ENCODE data around the gene FAM20A. TPM values are rescaled to one million over a fixed set of nuclear protein-coding genes. Genes with fewer than 3 reads are reported as not detected.

Gene FAM20A
- total RNA-seq, 2 donors from 2014 or later = 0.42 TPM; not detected in 1

DNA sequence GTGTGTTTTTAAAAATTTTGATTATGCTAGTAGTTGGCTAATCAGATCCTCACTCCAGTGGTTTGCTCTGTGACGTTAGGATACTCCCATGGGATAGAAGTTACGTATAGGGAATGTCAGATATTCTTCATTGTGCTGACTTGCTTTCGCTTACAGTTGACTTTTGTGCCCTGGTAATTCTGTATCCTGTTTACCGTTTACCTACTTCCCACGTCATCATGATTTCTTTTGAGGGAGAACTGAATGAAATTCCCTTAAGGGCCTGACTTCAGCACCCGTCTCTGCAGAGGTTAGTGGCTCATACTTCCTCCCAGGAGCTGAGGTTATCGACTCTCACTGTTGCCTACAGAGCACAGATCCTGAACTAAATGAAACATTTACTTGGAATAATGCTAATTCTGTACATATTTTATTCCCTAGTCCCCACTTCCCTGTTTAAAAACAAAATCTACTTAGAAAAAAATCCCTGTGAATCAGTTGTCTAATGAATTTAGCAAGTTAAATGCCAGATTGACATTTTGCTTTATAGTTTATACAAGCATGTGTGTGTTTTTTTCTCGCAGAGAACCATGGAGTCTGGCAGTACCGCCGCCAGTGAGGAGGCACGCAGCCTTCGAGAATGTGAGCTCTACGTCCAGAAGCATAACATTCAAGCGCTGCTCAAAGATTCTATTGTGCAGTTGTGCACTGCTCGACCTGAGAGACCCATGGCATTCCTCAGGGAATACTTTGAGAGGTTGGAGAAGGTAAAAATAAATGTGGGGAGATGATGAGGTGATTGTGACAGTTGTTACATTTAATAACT, 86.1 kb downstream of the FAM20A start:
- DNase-seq = no peak
- Mint-ChIP-seq H3K4me3 (peak overlapping the region; percentile 100), H3K27ac (peak overlapping the region; percentile 100), H3K36me3 (ENCODE audit: low read depth) (peaks cover 23% of the 10 kb centered on the region), H3K27me3 (no peaks in the 10 kb centered on the region), H3K4me1 (peaks cover 45% of the 10 kb centered on the region)
- no peak for ATAC-seq
- H3K9me3 ChIP-seq (ENCODE audit: control insufficient read depth, low read length, poor library complexity, severe bottlenecking) = no peaks in the 10 kb centered on the region

DNA sequence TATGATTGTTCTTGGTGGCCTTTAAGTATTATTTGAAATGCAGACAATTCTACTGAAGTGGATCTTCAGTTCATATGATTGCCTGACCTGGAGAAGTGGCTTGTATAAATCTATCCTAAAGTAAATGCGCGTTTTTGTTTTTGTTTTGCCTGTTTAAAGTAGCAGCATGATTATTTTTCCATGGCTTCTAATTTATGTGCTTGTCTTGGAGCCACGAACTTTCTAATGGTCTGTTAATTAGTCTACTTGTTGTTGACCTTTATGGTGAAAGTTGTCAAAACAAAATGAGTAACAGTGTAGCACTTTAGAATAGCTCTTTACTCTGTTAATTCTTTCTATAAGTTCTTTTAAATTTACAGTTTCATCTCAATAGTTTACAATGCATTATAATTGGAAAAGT, 87.2 kb downstream of the FAM20A start:
- Mint-ChIP-seq H3K36me3 (ENCODE audit: low read depth) (peaks cover 20% of the 10 kb centered on the region), H3K27me3 (no peaks in the 10 kb centered on the region)
- ATAC-seq = no peak

DNA sequence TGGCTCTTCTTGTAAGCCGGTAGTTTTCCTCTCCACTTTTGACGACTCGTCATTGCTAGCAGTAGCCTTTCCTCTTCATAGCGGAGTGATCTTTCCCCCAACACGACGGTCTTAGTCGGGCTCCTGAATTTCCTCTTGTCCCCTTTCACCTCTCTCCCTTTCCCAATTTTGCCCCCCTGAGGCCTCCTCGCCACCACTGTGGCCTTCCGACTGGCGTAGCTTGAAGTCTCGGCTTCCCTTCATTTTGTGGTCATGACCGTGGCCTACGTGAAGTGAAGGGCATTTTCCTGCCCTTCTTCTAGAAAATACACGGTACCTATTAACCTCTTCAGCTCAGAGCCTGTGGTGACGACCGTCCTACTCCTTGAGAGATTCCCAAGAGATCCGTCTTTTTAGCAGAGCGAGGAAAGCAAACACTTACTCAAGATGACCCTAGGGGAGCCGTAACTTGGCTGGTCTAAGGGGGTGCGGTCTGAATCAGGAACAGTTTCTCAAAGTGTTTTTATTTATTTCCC, 88.2 kb downstream of the FAM20A start:
- ATAC-seq (no peak), DNase-seq (no peak)
- peak overlapping the region; percentile 100 for H3K27ac Mint-ChIP-seq
- H3K36me3 Mint-ChIP-seq (ENCODE audit: low read depth) = peaks cover 18% of the 10 kb centered on the region
- H3K27me3 Mint-ChIP-seq = no peaks in the 10 kb centered on the region
- H3K4me3 Mint-ChIP-seq = peak overlapping the region; percentile 100
- H3K4me1 Mint-ChIP-seq = peaks cover 36% of the 10 kb centered on the region
- no peaks in the 10 kb centered on the region for H3K9me3 ChIP-seq (ENCODE audit: control insufficient read depth, low read length, poor library complexity, severe bottlenecking)

More for the DNA sequence above, 87.2 kb downstream of the FAM20A start:
- H3K4me3 Mint-ChIP-seq = peak overlapping the region; percentile 100
- H3K27ac Mint-ChIP-seq = peak overlapping the region; percentile 100
- no peaks in the 10 kb centered on the region for H3K9me3 ChIP-seq (ENCODE audit: control insufficient read depth, low read length, poor library complexity, severe bottlenecking)
- peaks cover 37% of the 10 kb centered on the region for H3K4me1 Mint-ChIP-seq
- DNase-seq = no peak

DNA sequence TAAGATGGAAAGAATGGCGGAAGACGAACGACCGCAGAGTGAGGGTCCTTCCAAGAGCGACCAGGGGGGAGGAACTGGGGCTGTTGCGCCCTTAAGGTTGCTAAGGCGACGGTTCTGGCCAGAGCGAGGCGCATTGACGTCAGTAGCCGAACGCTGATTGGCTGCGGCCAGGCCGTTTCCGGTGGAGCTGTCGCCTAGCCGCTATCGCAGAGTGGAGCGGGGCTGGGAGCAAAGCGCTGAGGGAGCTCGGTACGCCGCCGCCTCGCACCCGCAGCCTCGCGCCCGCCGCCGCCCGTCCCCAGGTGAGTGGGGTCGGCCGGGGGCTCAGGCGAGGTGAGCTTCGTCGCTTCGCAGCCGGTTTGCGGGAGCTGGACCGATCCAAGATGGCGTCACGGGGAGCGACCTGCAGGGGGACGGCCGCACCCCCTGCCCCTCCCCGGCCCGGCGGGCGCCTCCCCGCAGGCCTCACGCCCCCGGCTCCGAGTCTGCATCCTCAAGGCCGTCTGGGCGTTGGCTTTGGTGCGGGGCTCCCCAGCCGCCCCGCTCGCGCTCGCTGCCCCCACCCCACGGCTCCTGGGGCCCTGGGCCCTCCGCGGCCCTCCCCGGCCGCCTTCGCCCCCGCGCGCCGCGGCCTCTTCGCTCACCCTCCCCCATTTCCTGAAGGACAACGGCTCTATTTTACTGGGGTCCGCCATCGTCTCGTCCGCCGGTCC, 88.8 kb downstream of the FAM20A start, which contains the start of gene PRKAR1A:
Gene PRKAR1A, plus strand, starts transcription at position 184 of the 713 bp plus-strand sequence. CDS start 2,970 bp downstream, outside the sequence.
- peaks cover 36% of the 10 kb centered on the region for H3K4me1 Mint-ChIP-seq
- peak; percentile 90 for ATAC-seq

DNA sequence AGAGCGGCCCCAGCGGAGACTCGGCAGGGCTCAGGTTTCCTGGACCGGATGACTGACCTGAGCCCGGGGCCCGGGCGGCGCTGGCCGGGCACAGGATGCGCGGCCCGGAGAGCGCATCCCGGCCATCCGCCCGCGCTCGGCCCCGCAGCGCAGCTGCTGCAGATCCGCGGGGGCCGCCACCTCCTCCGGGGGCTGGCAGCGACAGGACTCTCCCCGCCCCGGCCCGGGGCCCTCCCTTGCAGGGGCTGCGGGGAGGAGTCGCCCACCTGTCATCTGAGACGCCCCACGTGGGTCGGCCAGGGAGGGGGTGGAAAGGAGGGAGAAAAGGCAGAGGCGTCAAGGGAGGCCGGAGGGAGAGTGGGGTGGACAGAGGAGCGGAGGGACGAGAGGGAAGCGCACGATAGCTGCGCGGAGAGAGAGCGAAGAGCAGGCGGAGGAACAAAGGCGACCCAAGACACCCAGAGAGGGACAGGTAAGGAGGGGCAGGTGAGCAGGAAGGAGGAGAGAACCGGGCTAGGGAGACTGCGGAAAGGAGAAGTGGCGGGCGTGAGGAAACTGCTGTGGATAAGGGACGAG, 89.4 kb downstream of the FAM20A start:
- H3K4me3 Mint-ChIP-seq = peak overlapping the region; percentile 100
- peak; percentile 68 for ATAC-seq
- peak overlapping the region; percentile 100 for H3K27ac Mint-ChIP-seq
- peaks cover 33% of the 10 kb centered on the region for H3K4me1 Mint-ChIP-seq
- peaks cover 14% of the 10 kb centered on the region for H3K36me3 Mint-ChIP-seq (ENCODE audit: low read depth)
- peak; percentile 52 to 65 (median 63) for DNase-seq
- no peaks in the 10 kb centered on the region for H3K9me3 ChIP-seq (ENCODE audit: control insufficient read depth, low read length, poor library complexity, severe bottlenecking)
- H3K27me3 Mint-ChIP-seq = no peaks in the 10 kb centered on the region

More for the DNA sequence above, 88.8 kb downstream of the FAM20A start, which contains the start of gene PRKAR1A:
- Mint-ChIP-seq H3K4me3 (peak within 1 kb of the TSS; percentile 100), H3K27ac (peak within 1 kb of the TSS; percentile 100), H3K27me3 (no peaks in the 10 kb centered on the region), H3K36me3 (ENCODE audit: low read depth) (peaks cover 18% of the 10 kb centered on the region)
- H3K9me3 ChIP-seq (ENCODE audit: control insufficient read depth, low read length, poor library complexity, severe bottlenecking) = no peaks in the 10 kb centered on the region
- DNase-seq = peak; percentile 84 to 89 (median 85)

DNA sequence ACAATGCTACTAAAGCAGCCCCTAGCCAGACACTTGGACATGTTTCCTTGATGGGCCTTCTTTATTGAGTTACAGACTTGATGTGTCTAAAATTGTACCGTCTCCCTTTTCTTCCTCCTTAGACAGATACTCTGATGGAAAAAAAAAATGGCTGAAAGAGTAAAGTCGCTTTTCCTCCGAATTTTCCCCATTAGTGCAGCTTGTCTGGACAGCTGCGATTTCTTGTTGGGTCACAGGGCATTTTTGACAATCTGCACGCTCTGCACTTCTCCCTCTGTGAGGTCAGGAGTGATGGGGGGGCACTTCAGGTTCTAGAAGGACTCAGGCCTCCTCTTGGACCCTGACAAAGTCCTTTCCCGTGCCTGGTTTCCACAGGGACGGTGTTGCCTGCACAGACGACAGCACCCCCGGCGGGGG, 89.9 kb downstream of the FAM20A start:
- ATAC-seq = no peak
- Mint-ChIP-seq H3K4me1 (peaks cover 33% of the 10 kb centered on the region), H3K4me3 (peak overlapping the region; percentile 100), H3K36me3 (ENCODE audit: low read depth) (peaks cover 12% of the 10 kb centered on the region), H3K27me3 (no peaks in the 10 kb centered on the region), H3K27ac (peak overlapping the region; percentile 100)
- no peaks in the 10 kb centered on the region for H3K9me3 ChIP-seq (ENCODE audit: control insufficient read depth, low read length, poor library complexity, severe bottlenecking)
- DNase-seq = no peak

DNA sequence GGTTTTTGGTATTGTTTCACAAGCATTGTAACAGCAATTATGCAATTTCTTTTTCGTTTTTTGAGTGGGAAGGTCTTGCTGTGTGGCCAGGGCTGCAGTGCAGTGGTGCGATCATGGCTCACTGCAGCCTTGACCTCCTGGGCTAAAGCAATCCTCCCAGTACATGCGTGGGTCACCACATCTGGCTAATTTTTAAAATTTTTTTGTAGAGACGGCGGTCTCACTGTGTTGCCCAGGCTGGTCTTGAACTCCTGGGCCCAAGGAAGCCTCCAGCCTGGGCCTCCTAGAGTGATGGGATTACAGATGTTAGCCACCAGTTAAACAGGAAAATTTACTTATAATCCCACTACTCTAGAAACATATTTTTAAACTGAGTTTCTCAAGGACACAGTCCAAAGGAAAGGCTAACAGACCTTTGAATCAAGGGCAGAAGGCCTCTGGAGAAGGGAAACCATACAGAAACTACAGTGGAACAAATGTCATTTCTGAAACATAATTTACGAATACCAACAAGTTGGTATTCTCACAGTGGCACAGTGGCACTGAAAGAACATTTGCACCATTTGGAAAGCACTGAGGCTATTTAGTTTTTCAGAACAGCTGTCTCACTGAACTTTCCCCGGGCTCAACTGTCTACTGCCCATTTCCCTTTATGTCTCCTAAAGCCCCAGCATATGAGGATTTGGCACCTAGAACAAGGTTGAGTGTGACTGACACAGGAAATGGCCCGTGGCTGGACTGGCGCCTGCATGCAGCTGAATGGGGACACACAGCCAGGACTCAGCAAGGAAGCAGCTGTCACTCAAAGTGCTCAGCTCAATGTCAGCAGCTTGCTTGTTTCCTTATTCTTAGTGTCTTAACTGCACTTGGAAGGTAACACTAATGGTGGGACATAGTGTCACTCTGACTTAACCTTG, 91.8 kb downstream of the FAM20A start:
- peaks cover 8% of the 10 kb centered on the region for H3K36me3 Mint-ChIP-seq (ENCODE audit: low read depth)
- no peaks in the 10 kb centered on the region for H3K9me3 ChIP-seq (ENCODE audit: control insufficient read depth, low read length, poor library complexity, severe bottlenecking)
- no peak for ATAC-seq
- H3K4me1 Mint-ChIP-seq = peaks cover 23% of the 10 kb centered on the region
- DNase-seq = no peak
- no peaks in the 10 kb centered on the region for H3K27me3 Mint-ChIP-seq
- peak overlapping the region; percentile 100 for H3K27ac Mint-ChIP-seq
- no peak overlapping the region for H3K4me3 Mint-ChIP-seq

DNA sequence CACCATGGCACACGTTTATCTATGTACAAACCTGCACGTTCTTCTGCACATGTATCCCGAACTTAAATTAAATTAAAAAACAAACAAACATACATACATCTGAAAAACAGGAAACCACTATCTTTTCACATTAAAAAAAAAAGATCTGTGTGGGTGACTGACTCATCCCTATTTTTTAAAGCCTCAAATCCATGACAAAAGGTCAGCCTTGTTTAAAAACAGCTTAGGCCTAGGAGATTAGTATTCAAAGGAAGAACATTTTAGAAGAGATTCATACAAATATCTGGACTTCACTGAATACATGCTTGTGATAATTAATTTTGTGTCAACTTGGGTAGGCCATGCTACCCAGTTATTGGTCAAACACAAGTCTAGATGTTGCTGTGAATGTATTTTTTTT, 93.6 kb downstream of the FAM20A start:
- no peaks in the 10 kb centered on the region for H3K9me3 ChIP-seq (ENCODE audit: control insufficient read depth, low read length, poor library complexity, severe bottlenecking)
- peaks cover 3% of the 10 kb centered on the region for H3K36me3 Mint-ChIP-seq (ENCODE audit: low read depth)
- ATAC-seq = no peak
- no peak for DNase-seq
- H3K27ac Mint-ChIP-seq = no peak overlapping the region
- H3K4me1 Mint-ChIP-seq = peaks cover 6% of the 10 kb centered on the region
- H3K4me3 Mint-ChIP-seq = no peak overlapping the region
- no peaks in the 10 kb centered on the region for H3K27me3 Mint-ChIP-seq

DNA sequence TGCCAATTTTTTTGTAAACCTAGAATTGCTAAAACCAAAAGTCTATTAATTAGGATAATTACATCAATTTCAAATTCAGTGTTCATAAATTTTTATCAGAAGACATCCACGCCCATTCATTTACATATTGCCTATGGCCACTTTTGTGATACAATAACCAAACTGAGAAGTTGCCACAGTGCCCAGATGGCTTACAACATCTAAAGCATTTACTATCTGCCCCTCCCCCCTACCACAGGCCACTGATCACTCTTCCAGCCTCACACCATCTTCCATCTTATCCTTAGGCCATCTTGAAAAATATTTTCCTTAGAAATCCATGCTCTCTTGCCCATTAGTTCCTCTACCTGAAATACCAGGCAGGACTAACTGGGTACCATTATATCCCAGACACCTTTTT, 95.2 kb downstream of the FAM20A start:
- ATAC-seq (no peak), DNase-seq (no peak)
- Mint-ChIP-seq H3K27ac (no peak overlapping the region), H3K4me3 (no peak overlapping the region), H3K4me1 (no peaks in the 10 kb centered on the region), H3K36me3 (ENCODE audit: low read depth) (peaks cover 2% of the 10 kb centered on the region), H3K27me3 (peaks cover 12% of the 10 kb centered on the region)
- H3K9me3 ChIP-seq (ENCODE audit: control insufficient read depth, low read length, poor library complexity, severe bottlenecking) = no peaks in the 10 kb centered on the region

DNA sequence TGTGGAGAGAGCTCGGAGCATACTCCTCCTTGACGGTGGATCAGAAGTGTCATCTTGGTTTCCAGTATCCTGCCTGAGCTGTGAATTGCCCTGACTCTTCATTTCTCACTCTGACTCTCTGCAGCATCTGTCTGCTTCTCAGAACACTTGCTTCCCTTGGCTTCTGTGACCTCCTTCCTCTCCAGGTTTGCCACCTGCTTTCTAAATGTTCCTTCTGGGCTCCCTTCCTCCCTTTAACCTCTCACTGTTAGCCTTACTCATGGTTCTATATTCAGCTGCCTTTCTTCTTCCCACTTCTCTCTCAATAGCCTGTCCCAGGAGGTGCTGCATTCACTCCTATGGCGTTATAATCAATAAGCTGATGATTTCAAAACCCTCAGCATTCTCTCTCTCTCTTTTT, 100.1 kb downstream of the FAM20A start:
- ATAC-seq = no peak
- H3K27ac Mint-ChIP-seq = no peak overlapping the region

DNA sequence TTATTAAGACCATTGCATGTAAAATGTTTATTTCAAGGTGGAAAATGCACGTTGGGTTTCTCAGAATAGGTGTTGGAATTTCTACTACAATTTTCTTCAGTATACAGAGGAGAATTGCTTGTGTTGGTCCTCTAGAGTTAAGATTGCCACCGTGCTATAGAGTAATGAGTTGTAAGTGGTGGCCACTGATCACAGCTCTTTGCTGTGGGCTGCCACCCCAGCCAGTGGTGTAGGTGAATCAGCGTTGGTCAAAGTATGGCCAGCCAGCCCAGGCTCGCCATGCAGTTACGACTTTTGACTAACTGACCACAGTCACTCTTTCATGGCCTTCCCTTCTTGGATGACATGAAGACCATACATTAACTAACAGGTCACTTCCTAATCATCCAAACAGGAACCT, 101.6 kb downstream of the FAM20A start:
- peaks cover 16% of the 10 kb centered on the region for H3K27me3 Mint-ChIP-seq
- DNase-seq (no peak), ATAC-seq (no peak)
- H3K36me3 Mint-ChIP-seq (ENCODE audit: low read depth) = peaks cover 5% of the 10 kb centered on the region
- H3K9me3 ChIP-seq (ENCODE audit: control insufficient read depth, low read length, poor library complexity, severe bottlenecking) = no peaks in the 10 kb centered on the region
- no peak overlapping the region for H3K4me3 Mint-ChIP-seq
- peaks cover 16% of the 10 kb centered on the region for H3K4me1 Mint-ChIP-seq
- H3K27ac Mint-ChIP-seq = no peak overlapping the region

More for the DNA sequence above, 100.1 kb downstream of the FAM20A start:
- Mint-ChIP-seq H3K36me3 (ENCODE audit: low read depth) (peaks cover 5% of the 10 kb centered on the region), H3K27me3 (peaks cover 16% of the 10 kb centered on the region), H3K4me1 (peaks cover 15% of the 10 kb centered on the region), H3K4me3 (no peak overlapping the region)
- no peaks in the 10 kb centered on the region for H3K9me3 ChIP-seq (ENCODE audit: control insufficient read depth, low read length, poor library complexity, severe bottlenecking)
- no peak for DNase-seq

Measured in T-helper 17 cell (primary cell).